Small intestine (tissue), 7 donors: ENCODE data around the gene LLGL2. TPM values are rescaled to one million over a fixed set of nuclear protein-coding genes. Genes with fewer than 3 reads are reported as not detected.

Source experiments
- DNase-seq, 2 donors: peaks; one replicate each; pipeline versions ENCODE4 v3.0.0 to v3.0.0-alpha.2; 2013
- FAIRE-seq: peaks from 2 replicates; lab custom pipeline; 2012; peaks lifted over from hg19 to GRCh38; lab: Jason Lieb, UNC
- H3K27ac ChIP-seq, 3 donors: one replicate each; pipeline ENCODE4 v1.5.1; 2013; ENCODE audit warnings: low read length in 2 of 3, mild to moderate bottlenecking in 2 of 3, control low read depth in 1 of 3, inconsistent platforms in 1 of 3, low read depth in 1 of 3, moderate library complexity in 1 of 3
- H3K27me3 ChIP-seq, 3 donors: one replicate each; pipeline ENCODE4 v1.6.1; 2013; ENCODE audit warnings: low read length in 3 of 3, inconsistent platforms in 1 of 3; ENCODE audit not compliant: control insufficient read depth in 3 of 3, insufficient read depth in 3 of 3
- H3K36me3 ChIP-seq, 3 donors: one replicate each; pipeline ENCODE4 v1.6.1; 2013; ENCODE audit warnings: low read length in 3 of 3, inconsistent platforms in 1 of 3, low read depth in 1 of 3, mild to moderate bottlenecking in 1 of 3, moderate library complexity in 1 of 3; ENCODE audit not compliant: control insufficient read depth in 3 of 3, insufficient read depth in 2 of 3
- H3K4me1 ChIP-seq, 3 donors: one replicate each; pipeline ENCODE4 v1.6.1; 2013; ENCODE audit warnings: low read length in 2 of 3, inconsistent platforms in 1 of 3, low read depth in 1 of 3, mild to moderate bottlenecking in 1 of 3, moderate library complexity in 1 of 3; ENCODE audit not compliant: control insufficient read depth in 3 of 3, insufficient read depth in 2 of 3
- H3K4me3 ChIP-seq, 3 donors: one replicate each; pipeline ENCODE4 v1.5.1; 2013; ENCODE audit warnings: low read length in 3 of 3, control low read depth in 1 of 3, inconsistent platforms in 1 of 3, low read depth in 1 of 3, mild to moderate bottlenecking in 1 of 3, moderate library complexity in 1 of 3
- H3K9me3 ChIP-seq, 2 donors: one replicate each; pipeline ENCODE4 v1.6.1; 2013; ENCODE audit warnings: low read depth in 1 of 2, low read length in 1 of 2; ENCODE audit not compliant: control insufficient read depth in 2 of 2, insufficient read depth in 1 of 2
- WGBS, 3 donors: extraction: QIAGEN DNeasy Blood & Tissue Kit; methylation state at CpG; one replicate each; pipeline ENCODE4 v1.1.7; 2013; 5-methylcytosine and 5-hydroxymethylcytosine counted together
- polyA plus RNA-seq, 4 donors: library from polyadenylated mRNA; stranded (reverse) in 3 of 4; unstranded in 1 of 4; fragments of 200-250 nt in 3 of 4; fragments of 120-200 nt in 1 of 4; gene quantifications; one replicate each; pipeline versions ENCODE4 v1.2.1 to v1.2.3, GENCODE V29; 2013
- donor health status: healthy with polysubstance abuse.
- donor health status: control.
- donor health status: control.
- donor health status: Bipolar disorder and iron deficiency.
- donor health status: healthy.

Gene LLGL2
- polyA plus RNA-seq, 4 donors, result 140 to 365 (median 244) TPM

GRCh38 chr17:75508931-75509361 is 16.6 kb upstream of the LLGL2 start:
- WGBS, 3 donors, result 28 to 44% (median 41%) methylated on average over 5 of the region's 5 CpGs
- H3K9me3 ChIP-seq, result no peaks in the 10 kb centered on the region
- H3K27ac ChIP-seq, result peak overlapping the region in 2 of 3 donors; percentile 78 to 81
- peaks cover 0 to 77% (median 7%) of the 10 kb centered on the region in 3 donors for H3K4me1 ChIP-seq
- FAIRE-seq (no peak), DNase-seq (peak; percentile 66 to 69)
- no peak overlapping the region for H3K4me3 ChIP-seq
- H3K36me3 ChIP-seq, result peaks cover 5 to 95% (median 5%) of the 10 kb centered on the region in 3 donors
- no peaks in the 10 kb centered on the region for H3K27me3 ChIP-seq

GRCh38 chr17:75509528-75510258 is 15.8 kb upstream of the LLGL2 start:
- H3K4me3 ChIP-seq, result no peak overlapping the region
- WGBS, 3 donors, result 53 to 73% (median 60%) methylated on average over 19 of the region's 19 CpGs
- no peaks in the 10 kb centered on the region for H3K27me3 ChIP-seq
- DNase-seq (no peak), FAIRE-seq (no peak)
- H3K36me3 ChIP-seq, result peaks cover 5 to 89% (median 5%) of the 10 kb centered on the region in 3 donors
- peaks cover 0 to 78% (median 7%) of the 10 kb centered on the region in 3 donors for H3K4me1 ChIP-seq
- peak overlapping the region in 2 of 3 donors; percentile 78 to 81 for H3K27ac ChIP-seq
- no peaks in the 10 kb centered on the region for H3K9me3 ChIP-seq

GRCh38 chr17:75511270-75511609 is 14.3 kb upstream of the LLGL2 start:
- FAIRE-seq, result no peak
- H3K27me3 ChIP-seq, result no peaks in the 10 kb centered on the region
- no peak for DNase-seq
- peak overlapping the region in 2 of 3 donors; percentile 50 to 79 for H3K27ac ChIP-seq
- no peaks in the 10 kb centered on the region for H3K9me3 ChIP-seq
- H3K36me3 ChIP-seq, result peaks cover 3 to 74% (median 5%) of the 10 kb centered on the region in 3 donors
- peaks cover 0 to 75% (median 7%) of the 10 kb centered on the region in 3 donors for H3K4me1 ChIP-seq
- WGBS, 3 donors, result 82 to 90% (median 82%) methylated on average over 4 of the region's 4 CpGs
- no peak overlapping the region for H3K4me3 ChIP-seq

- Histone ChIP-seq H3K27ac (peak overlapping the region in 2 of 3 donors; percentile 50 to 79), H3K4me1 (peaks cover 0 to 74% (median 7%) of the 10 kb centered on the region in 3 donors), H3K27me3 (no peaks in the 10 kb centered on the region), H3K36me3 (peaks cover 3 to 67% (median 4%) of the 10 kb centered on the region in 3 donors), H3K9me3 (no peaks in the 10 kb centered on the region), H3K4me3 (peak overlapping the region in 1 of 3 donors; percentile 2)
- 60 to 67% (median 62%) methylated on average over 12 to 13 of the region's 13 CpGs for WGBS, 3 donors
- DNase-seq, result peak; percentile 38 to 76
- FAIRE-seq, result no peak
Measured at GRCh38 chr17:75511610-75512575, 13.6 kb upstream of the LLGL2 start.

- peak overlapping the region in 1 of 3 donors; percentile 79 for H3K27ac ChIP-seq
Measured at GRCh38 chr17:75512926-75513640, 12.4 kb upstream of the LLGL2 start.

GRCh38 chr17:75513641-75514000 is 11.9 kb upstream of the LLGL2 start:
- peaks cover 0 to 72% (median 7%) of the 10 kb centered on the region in 3 donors for H3K4me1 ChIP-seq

More at GRCh38 chr17:75512926-75513640, 12.4 kb upstream of the LLGL2 start:
- Histone ChIP-seq H3K4me3 (no peak overlapping the region), H3K9me3 (no peaks in the 10 kb centered on the region), H3K27me3 (no peaks in the 10 kb centered on the region), H3K4me1 (peaks cover 0 to 72% (median 7%) of the 10 kb centered on the region in 3 donors), H3K36me3 (peaks cover 0 to 60% (median 0%) of the 10 kb centered on the region in 3 donors)
- WGBS, 3 donors, result 60 to 71% (median 65%) methylated on average over 10 of the region's 10 CpGs
- DNase-seq, result no peak
- FAIRE-seq, result no peak

GRCh38 chr17:75514299-75514918 is 11.1 kb upstream of the LLGL2 start:
- Histone ChIP-seq H3K9me3 (no peaks in the 10 kb centered on the region), H3K4me3 (peak overlapping the region; percentile 58 to 95 (median 77)), H3K4me1 (peaks cover 0 to 65% (median 3%) of the 10 kb centered on the region in 3 donors), H3K27ac (peak overlapping the region in 2 of 3 donors; percentile 31 to 64), H3K27me3 (no peaks in the 10 kb centered on the region), H3K36me3 (peaks cover 0 to 60% (median 4%) of the 10 kb centered on the region in 3 donors)
- DNase-seq (peak; percentile 42 to 64), FAIRE-seq (no peak)
- WGBS, 3 donors, result 8 to 29% (median 18%) methylated on average over 15 of the region's 15 CpGs

More at GRCh38 chr17:75513641-75514000, 11.9 kb upstream of the LLGL2 start:
- Histone ChIP-seq H3K36me3 (peaks cover 0 to 60% (median 0%) of the 10 kb centered on the region in 3 donors), H3K4me3 (peak overlapping the region in 1 of 3 donors; percentile 77), H3K9me3 (no peaks in the 10 kb centered on the region), H3K27me3 (no peaks in the 10 kb centered on the region), H3K27ac (no peak overlapping the region)
- FAIRE-seq (no peak), DNase-seq (no peak)
- WGBS, 3 donors, result 83 to 85% (median 84%) methylated on average over 17 of the region's 17 CpGs
